GM19043 (cell line): ENCODE data around the gene CCDC196.
"Not testable (repeated sequence)": the region's sequence is repeated elsewhere in the genome, so short reads cannot be mapped to it uniquely, and the experiment has no call there.

Experiments used
- ATAC-seq: cut with Tn5 transposase; IDR thresholded peaks from one replicate; pipeline ENCODE4 v1.9.1; 2021; ENCODE audit warnings: low read depth; ENCODE audit not compliant: unreplicated experiment

The CCDC196 gene

GRCh38 chr14:66545191-66545590 is 59.0 kb downstream of the CCDC196 start:
- not testable (repeated sequence) for ATAC-seq

DNA sequence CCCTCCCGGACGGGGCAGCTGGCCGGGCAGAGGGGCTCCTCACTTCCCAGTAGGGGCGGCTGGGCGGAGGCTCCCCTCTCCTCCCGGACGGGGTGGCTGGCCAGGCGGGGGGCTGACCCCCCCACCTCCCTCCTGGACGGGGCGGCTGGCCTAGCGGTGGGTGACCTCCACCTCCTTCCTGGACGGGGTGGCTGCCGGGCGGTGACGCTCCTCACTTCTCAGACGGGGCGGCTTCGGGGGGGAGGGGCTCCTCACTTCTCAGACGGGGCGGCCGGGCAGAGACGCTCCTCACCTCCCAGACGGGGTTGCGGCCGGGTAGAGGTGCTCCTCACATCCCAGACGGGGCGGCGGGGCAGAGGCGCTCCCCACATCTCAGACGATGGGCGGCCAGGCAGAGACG is 59.6 kb downstream of the CCDC196 start:
- not testable (repeated sequence) for ATAC-seq
